ENCODE data around the gene HDAC9. TPM values are rescaled to one million over a fixed set of nuclear protein-coding genes. Genes with fewer than 3 reads are reported as not detected.

The HDAC9 gene
- total RNA-seq, 1 donor from 2014 or later = 28.6 TPM

- Histone ChIP-seq H3K4me2 (no peak overlapping the region), H3K27me3 (no peaks in the 10 kb centered on the region), H3K4me3 (no peak overlapping the region), H3K4me1 (peaks cover 8% of the 10 kb centered on the region), H3F3A (ENCODE audit: low read depth) (no peaks in the 10 kb centered on the region), H2AFZ (replicated peaks) (no peak overlapping the region), H3K79me2 (ENCODE audit: low read depth) (no peaks in the 10 kb centered on the region), H3K27ac (no peak overlapping the region), H4K20me1 (ENCODE audit: low read depth) (no peaks in the 10 kb centered on the region), H3K9ac (no peak overlapping the region), H3K9me3 (ENCODE audit: low read depth) (no peaks in the 10 kb centered on the region), H3K36me3 (no peaks in the 10 kb centered on the region)
- peaks cover 4% of the 10 kb centered on the region for H3K36me3 Mint-ChIP-seq
- no peak for DNase-seq (ENCODE audit: low spot score)
- no peaks in the 10 kb centered on the region for H3K27me3 Mint-ChIP-seq (ENCODE audit: insufficient read depth, low read depth)
- H3K9me3 Mint-ChIP-seq = no peaks in the 10 kb centered on the region
- no peak overlapping the region for H3K4me3 Mint-ChIP-seq
- H3K4me1 Mint-ChIP-seq = no peaks in the 10 kb centered on the region
- no peak for TF ChIP-seq EZH2phosphoT487 (IDR thresholded peaks at IDR 0.05)
- no peak for TF ChIP-seq EZH2 (IDR thresholded peaks at IDR 0.05)
- no peak for TF ChIP-seq CTCF (IDR thresholded peaks at IDR 0.05)
- H3K27ac Mint-ChIP-seq = no peak overlapping the region
These were observed 44.8 kb downstream of the HDAC9 start for GRCh38 chr7:18540396-18540795.

- H3K4me3 ChIP-seq = no peak overlapping the region
- no peaks in the 10 kb centered on the region for H3K27me3 ChIP-seq
- H3K36me3 ChIP-seq = no peaks in the 10 kb centered on the region
- no peaks in the 10 kb centered on the region for H3K4me1 ChIP-seq
- no peak overlapping the region for H3K27ac Mint-ChIP-seq
- H3K9me3 Mint-ChIP-seq = no peaks in the 10 kb centered on the region
- H3K9ac ChIP-seq = no peak overlapping the region
- no peak for DNase-seq (ENCODE audit: low spot score)
- H3K79me2 ChIP-seq (ENCODE audit: low read depth) = no peaks in the 10 kb centered on the region
- H3K36me3 Mint-ChIP-seq = peaks cover 4% of the 10 kb centered on the region
- H3K4me1 Mint-ChIP-seq = no peaks in the 10 kb centered on the region
- no peak overlapping the region for H3K27ac ChIP-seq
- no peaks in the 10 kb centered on the region for H3K9me3 ChIP-seq (ENCODE audit: low read depth)
- H3K4me3 Mint-ChIP-seq = no peak overlapping the region
- no peaks in the 10 kb centered on the region for H4K20me1 ChIP-seq (ENCODE audit: low read depth)
- H3F3A ChIP-seq (ENCODE audit: low read depth) = no peaks in the 10 kb centered on the region
- no peaks in the 10 kb centered on the region for H3K27me3 Mint-ChIP-seq (ENCODE audit: insufficient read depth, low read depth)
- H3K4me2 ChIP-seq = no peak overlapping the region
- no peak overlapping the region for H2AFZ ChIP-seq (replicated peaks)
- no peak for TF ChIP-seq CTCF (IDR thresholded peaks at IDR 0.05)
These were observed 45.8 kb downstream of the HDAC9 start for GRCh38 chr7:18541181-18541870.

GRCh38 chr7:18541871-18542212 is 46.3 kb downstream of the HDAC9 start:
- Mint-ChIP-seq H3K27ac (no peak overlapping the region), H3K9me3 (no peaks in the 10 kb centered on the region), H3K4me1 (no peaks in the 10 kb centered on the region), H3K27me3 (ENCODE audit: insufficient read depth, low read depth) (no peaks in the 10 kb centered on the region), H3K4me3 (no peak overlapping the region), H3K36me3 (peaks cover 4% of the 10 kb centered on the region)
- no peaks in the 10 kb centered on the region for H3K36me3 ChIP-seq
- H3F3A ChIP-seq (ENCODE audit: low read depth) = no peaks in the 10 kb centered on the region
- H2AFZ ChIP-seq (replicated peaks) = no peak overlapping the region
- H3K9ac ChIP-seq = no peak overlapping the region
- H3K27me3 ChIP-seq = no peaks in the 10 kb centered on the region
- H3K4me3 ChIP-seq = no peak overlapping the region
- no peak overlapping the region for H3K4me2 ChIP-seq
- no peak for TF ChIP-seq EZH2 (IDR thresholded peaks at IDR 0.05)
- TF ChIP-seq EZH2phosphoT487 (IDR thresholded peaks at IDR 0.05) = no peak
- TF ChIP-seq CTCF (IDR thresholded peaks at IDR 0.05) = no peak
- no peak for DNase-seq (ENCODE audit: low spot score)
- no peaks in the 10 kb centered on the region for H4K20me1 ChIP-seq (ENCODE audit: low read depth)
- no peak overlapping the region for H3K27ac ChIP-seq
- H3K79me2 ChIP-seq (ENCODE audit: low read depth) = no peaks in the 10 kb centered on the region
- no peaks in the 10 kb centered on the region for H3K9me3 ChIP-seq (ENCODE audit: low read depth)
- no peaks in the 10 kb centered on the region for H3K4me1 ChIP-seq
